B cell (primary cell): ENCODE measurements around the gene C2CD3.

ENCODE experiments used
- EZH2 ChIP-seq: IDR thresholded peaks from 2 replicates; pipeline ENCODE4 v1.6.1; 2012; ENCODE audit warnings: borderline replicate concordance, low read depth, mild to moderate bottlenecking, moderate library complexity, low read length; ENCODE audit not compliant: insufficient read depth, poor library complexity, severe bottlenecking
- TF ChIP-seq, protein P1 (sequence below): fragments of 200-600 bp; IDR thresholded peaks from one replicate; pipeline ENCODE4 v1.8.0; 2022; ENCODE audit warnings: antibody characterized with exemption, mild to moderate bottlenecking

DNA sequence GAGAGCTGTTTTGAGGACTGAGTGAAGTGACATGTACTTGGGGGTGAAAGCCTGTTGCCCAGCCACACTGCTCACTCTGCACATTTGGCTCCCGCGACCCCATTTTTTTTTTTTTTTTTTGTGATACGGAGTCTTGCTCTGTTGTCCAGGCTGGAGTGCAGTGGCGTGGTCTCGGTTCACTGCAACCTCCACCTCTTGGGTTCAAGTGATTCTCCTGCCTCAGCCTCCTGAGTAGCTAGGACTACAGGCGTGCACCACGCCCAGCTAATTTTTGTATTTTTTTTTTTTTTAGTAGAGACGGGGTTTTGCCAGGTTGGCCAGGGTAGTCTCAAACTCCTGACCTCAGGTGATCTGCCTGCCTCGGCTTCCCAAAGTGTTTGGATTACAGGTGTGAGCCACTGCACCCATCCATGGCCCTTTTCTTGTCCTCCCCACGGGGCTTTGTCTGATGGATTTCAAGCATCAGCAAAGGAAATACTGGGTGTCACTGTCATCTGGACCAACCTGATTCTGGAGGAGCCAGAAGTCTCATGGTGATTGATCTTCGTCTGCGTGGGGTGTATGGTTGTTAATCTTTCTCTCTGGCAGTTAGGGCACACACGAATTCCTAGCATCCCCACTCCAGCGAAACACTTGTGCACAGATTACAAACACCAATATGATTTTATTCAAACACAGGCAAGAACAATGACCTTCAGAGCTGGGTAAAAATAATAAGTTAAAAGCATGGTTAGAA lies 158.6 kb downstream of the C2CD3 start:
- TF ChIP-seq EZH2, result no peak
- TF ChIP-seq, protein P1, sequence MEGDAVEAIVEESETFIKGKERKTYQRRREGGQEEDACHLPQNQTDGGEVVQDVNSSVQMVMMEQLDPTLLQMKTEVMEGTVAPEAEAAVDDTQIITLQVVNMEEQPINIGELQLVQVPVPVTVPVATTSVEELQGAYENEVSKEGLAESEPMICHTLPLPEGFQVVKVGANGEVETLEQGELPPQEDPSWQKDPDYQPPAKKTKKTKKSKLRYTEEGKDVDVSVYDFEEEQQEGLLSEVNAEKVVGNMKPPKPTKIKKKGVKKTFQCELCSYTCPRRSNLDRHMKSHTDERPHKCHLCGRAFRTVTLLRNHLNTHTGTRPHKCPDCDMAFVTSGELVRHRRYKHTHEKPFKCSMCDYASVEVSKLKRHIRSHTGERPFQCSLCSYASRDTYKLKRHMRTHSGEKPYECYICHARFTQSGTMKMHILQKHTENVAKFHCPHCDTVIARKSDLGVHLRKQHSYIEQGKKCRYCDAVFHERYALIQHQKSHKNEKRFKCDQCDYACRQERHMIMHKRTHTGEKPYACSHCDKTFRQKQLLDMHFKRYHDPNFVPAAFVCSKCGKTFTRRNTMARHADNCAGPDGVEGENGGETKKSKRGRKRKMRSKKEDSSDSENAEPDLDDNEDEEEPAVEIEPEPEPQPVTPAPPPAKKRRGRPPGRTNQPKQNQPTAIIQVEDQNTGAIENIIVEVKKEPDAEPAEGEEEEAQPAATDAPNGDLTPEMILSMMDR, result no peak
